Endothelial cell of umbilical vein (primary cell): Measurements from ENCODE around the gene CCDC73. TPM values are rescaled to one million over a fixed set of nuclear protein-coding genes. Genes with fewer than 3 reads are reported as not detected.

Experiments
- BruUV-seq: library from RNA; stranded (reverse); fragments of 400-500 nt; replicated peaks from 2 replicates; lab custom pipeline; 2021; lab: Mats Ljungman, UMichigan
- CTCF ChIA-PET: fragments of 300-600, 350-600 bp; sonication (Branson Sonifier 250); formaldehyde crosslinking; loops from one replicate; lab custom pipeline; 2021; ENCODE audit warnings: antibody characterized with exemption, inconsistent platforms; lab: Charles Lee
- POLR2A ChIA-PET: fragments of 300-600, 350-600 bp; sonication (Branson Sonifier 250); formaldehyde crosslinking; loops from one replicate; lab custom pipeline; 2021; ENCODE audit warnings: antibody characterized with exemption, inconsistent platforms; lab: Charles Lee
- DNase-seq: peaks from one replicate; pipeline ENCODE4 v3.0.0-alpha.2; 2011; ENCODE audit warnings: low read depth, low spot score
- FAIRE-seq: peaks from 2 replicates; lab custom pipeline; 2011; peaks lifted over from hg19 to GRCh38; lab: Jason Lieb, UNC
- H2AFZ ChIP-seq: 2 replicates; pipeline ENCODE4 v1.6.0; 2012; ENCODE audit warnings: low read depth, low read length, control low read depth, inconsistent platforms
- H3K27ac ChIP-seq: 2 replicates; pipeline ENCODE4 v1.5.1; 2011; ENCODE audit warnings: low read depth, mild to moderate bottlenecking, control low read depth, low read length, moderate library complexity; ENCODE audit not compliant: insufficient read depth
- H3K27me3 ChIP-seq, 2 experiments: 2 replicates each; pipeline versions ENCODE4 v1.6.0 to v1.6.1; 2011; ENCODE audit warnings: low read length in 2 of 2, mixed read lengths in 1 of 2; ENCODE audit not compliant: control insufficient read depth in 2 of 2, insufficient read depth in 2 of 2
- H3K36me3 ChIP-seq, 2 experiments: 2 replicates in 1 of 2; 3 replicates in 1 of 2; pipeline ENCODE4 v1.5.1; 2011; ENCODE audit warnings: low read length in 2 of 2, mild to moderate bottlenecking in 1 of 2, moderate library complexity in 1 of 2; ENCODE audit not compliant: control insufficient read depth in 2 of 2, insufficient read depth in 2 of 2; ENCODE audit errors: extremely low read depth in 1 of 2
- H3K4me1 ChIP-seq: 3 replicates; pipeline ENCODE4 v1.5.1; 2011; ENCODE audit warnings: mild to moderate bottlenecking, low read length; ENCODE audit not compliant: control insufficient read depth, insufficient read depth; ENCODE audit errors: extremely low read depth
- H3K4me2 ChIP-seq: 2 replicates; pipeline ENCODE4 v1.6.1; 2011; ENCODE audit warnings: low read length, control low read depth, mixed read lengths; ENCODE audit not compliant: insufficient read depth
- H3K4me3 ChIP-seq, 3 experiments: fragments of 200-600 bp in 1 of 3; sonication (generic), shearing (Covaris generic) in 1 of 3; replicated peaks in 1 of 3; 2 replicates each; pipeline ENCODE4 v1.5.1; 2011 to 2016; ENCODE audit warnings: control low read depth in 3 of 3, low read length in 3 of 3, mild to moderate bottlenecking in 2 of 3, inconsistent platforms in 1 of 3, low read depth in 1 of 3, moderate library complexity in 1 of 3; ENCODE audit not compliant: insufficient read depth in 1 of 3
- H3K79me2 ChIP-seq: 2 replicates; pipeline ENCODE4 v1.6.0; 2012; ENCODE audit warnings: low read length, inconsistent platforms; ENCODE audit not compliant: control insufficient read depth, insufficient read depth
- H3K9ac ChIP-seq: replicated peaks from 2 replicates; pipeline ENCODE3; 2011; ENCODE audit warnings: low read length, control low read depth; ENCODE audit not compliant: insufficient read depth; ENCODE audit errors: extremely low read depth
- H3K9me1 ChIP-seq: replicated peaks from 3 replicates; pipeline ENCODE4 v1.6.0; 2011; ENCODE audit warnings: mild to moderate bottlenecking, low read length; ENCODE audit not compliant: control insufficient read depth, insufficient read depth; ENCODE audit errors: extremely low read depth
- H3K9me3 ChIP-seq: replicated peaks from 2 replicates; pipeline ENCODE4 v1.5.1; 2012; ENCODE audit warnings: low read length, inconsistent platforms; ENCODE audit not compliant: control insufficient read depth, insufficient read depth
- H4K20me1 ChIP-seq: replicated peaks from 2 replicates; pipeline ENCODE3; 2011; ENCODE audit warnings: mild to moderate bottlenecking, low read length; ENCODE audit not compliant: control insufficient read depth, insufficient read depth; ENCODE audit errors: extremely low read depth
- EZH2 ChIP-seq: IDR thresholded peaks from 2 replicates; pipeline ENCODE4 v1.6.1; 2012; ENCODE audit warnings: borderline replicate concordance, low read depth, mild to moderate bottlenecking, moderate library complexity, low read length, inconsistent platforms; ENCODE audit not compliant: severe bottlenecking
- JUN ChIP-seq: IDR thresholded peaks from 2 replicates; pipeline ENCODE4 v1.6.1; 2011; ENCODE audit warnings: borderline replicate concordance, low read depth; ENCODE audit not compliant: insufficient read length, insufficient read depth
- MYC ChIP-seq: IDR thresholded peaks from one replicate; pipeline ENCODE4 v1.6.1; 2011; ENCODE audit warnings: mild to moderate bottlenecking, low read depth, low read length
- POLR2A ChIP-seq: IDR thresholded peaks from 2 replicates; pipeline ENCODE4 v1.6.1; 2012; ENCODE audit warnings: low read depth, mild to moderate bottlenecking, control low read depth, low read length
- dilution Hi-C: fragments of 300-500 bp; cut with MboI; formaldehyde crosslinking; loops from one replicate; pipeline ENCODE4 v1.15.0; 2019; ENCODE audit warnings: low sequenced_read_pairs; ENCODE audit not compliant: extremely low pct_ligation_motif_present
- intact Hi-C: fragments of 100-400 bp; cut with micrococcal nuclease; formaldehyde crosslinking; loops from one replicate; pipeline ENCODE4 v1.10.0; 2022
- polyA plus RNA-seq, 4 experiments: library from polyadenylated mRNA; depleted of rRNA in 3 of 4; stranded (reverse) in 3 of 4; unstranded in 1 of 4; fragments of >200 nt; gene quantifications; 2 replicates each; pipeline versions ENCODE4 v1.2.1 to v1.2.3, GENCODE V29; 2011 to 2012; ENCODE audit warnings: missing spikeins in 1 of 4
- total RNA-seq: library from RNA; stranded (reverse); gene quantifications from 2 replicates; pipeline ENCODE4 v1.2.3, GENCODE V29; 2021
- TF ChIP-seq, protein P1 (sequence below), 2 donors: IDR thresholded peaks; 1 replicate in 1 of 2; 2 replicates in 1 of 2; pipeline ENCODE4 v1.5.1; 2011; ENCODE audit warnings: low read length in 2 of 2, mild to moderate bottlenecking in 2 of 2, moderate library complexity in 2 of 2, control low read depth in 1 of 2, inconsistent platforms in 1 of 2, low read depth in 1 of 2; ENCODE audit not compliant: insufficient read depth in 1 of 2; ENCODE audit errors: extremely low read depth in 1 of 2

The CCDC73 gene
- total and polyA plus RNA-seq, 2 donors (not counting 3 experiments of a cell fraction or from before 2014, with no cell fraction given), result not detected

DNA sequence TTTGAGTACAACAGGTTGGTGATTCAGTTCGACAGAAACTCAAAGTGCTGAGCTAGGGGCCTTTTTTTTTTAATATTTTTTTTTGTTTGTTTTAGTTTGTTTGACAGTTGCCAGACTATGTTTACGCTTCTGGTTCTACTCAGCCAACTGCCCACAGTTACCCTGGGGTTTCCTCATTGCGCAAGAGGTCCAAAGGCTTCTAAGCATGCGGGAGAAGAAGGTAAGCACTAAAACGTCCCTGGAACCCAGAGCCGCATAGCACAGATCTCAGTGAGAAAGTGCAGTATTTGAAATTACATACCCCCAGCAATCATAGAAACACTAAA lies 35.9 kb upstream of the CCDC73 start:
- H3K9me3 ChIP-seq, result no peaks in the 10 kb centered on the region
- H3K36me3 ChIP-seq, result no peaks in the 10 kb centered on the region
- peaks cover 8% of the 10 kb centered on the region for H3K4me1 ChIP-seq
- POLR2A ChIA-PET, result no interaction called here
- dilution Hi-C loops (no loop called here), intact Hi-C loops (no loop called here)
- DNase-seq (no peak), FAIRE-seq (no peak)
- no peaks in the 10 kb centered on the region for H4K20me1 ChIP-seq
- peak overlapping the region in 1 of 3 experiments; percentile 25 for H3K4me3 ChIP-seq
- peak overlapping the region; percentile 89 for H3K4me2 ChIP-seq
- no TSS peak for BruUV-seq
- H2AFZ ChIP-seq, result no peak overlapping the region
- H3K27ac ChIP-seq, result no peak overlapping the region
- no peak overlapping the region for H3K9ac ChIP-seq
- H3K9me1 ChIP-seq, result no peaks in the 10 kb centered on the region
- TF ChIP-seq EZH2, result no peak
- no peak for TF ChIP-seq JUN
- no peak for TF ChIP-seq POLR2A
- no peak for TF ChIP-seq MYC
- no peaks in the 10 kb centered on the region for H3K79me2 ChIP-seq
- CTCF ChIA-PET, result interaction anchor here (1.2 kb wide), 1 partner anchor 21 kb away, joined by 3 read pairs; no protein-coding TSS in a partner anchor
- peaks cover 24 to 35% of the 10 kb centered on the region in 2 experiments for H3K27me3 ChIP-seq

GRCh38 chr11:32829680-32830412 lies 35.4 kb upstream of the CCDC73 start, which contains the start of gene PRRG4:
Gene PRRG4 (plus strand): TSS chr11:32829927. CDS start chr11:32830530, 603 bp downstream.
- H3K27ac ChIP-seq, result no peak within 1 kb of the TSS
- H3K9me1 ChIP-seq, result no peaks in the 10 kb centered on the region
- dilution Hi-C loops (no loop called here), intact Hi-C loops (no loop called here)
- H3K4me3 ChIP-seq, result peak within 1 kb of the TSS; percentile 25 to 78 (median 70)
- H3K27me3 ChIP-seq, result peaks cover 24 to 35% of the 10 kb centered on the region in 2 experiments
- DNase-seq (no peak), FAIRE-seq (no peak)
- H2AFZ ChIP-seq, result peak within 1 kb of the TSS; percentile 92
- TF ChIP-seq POLR2A (no peak), JUN (no peak), EZH2 (no peak)
- TF ChIP-seq, protein P1, sequence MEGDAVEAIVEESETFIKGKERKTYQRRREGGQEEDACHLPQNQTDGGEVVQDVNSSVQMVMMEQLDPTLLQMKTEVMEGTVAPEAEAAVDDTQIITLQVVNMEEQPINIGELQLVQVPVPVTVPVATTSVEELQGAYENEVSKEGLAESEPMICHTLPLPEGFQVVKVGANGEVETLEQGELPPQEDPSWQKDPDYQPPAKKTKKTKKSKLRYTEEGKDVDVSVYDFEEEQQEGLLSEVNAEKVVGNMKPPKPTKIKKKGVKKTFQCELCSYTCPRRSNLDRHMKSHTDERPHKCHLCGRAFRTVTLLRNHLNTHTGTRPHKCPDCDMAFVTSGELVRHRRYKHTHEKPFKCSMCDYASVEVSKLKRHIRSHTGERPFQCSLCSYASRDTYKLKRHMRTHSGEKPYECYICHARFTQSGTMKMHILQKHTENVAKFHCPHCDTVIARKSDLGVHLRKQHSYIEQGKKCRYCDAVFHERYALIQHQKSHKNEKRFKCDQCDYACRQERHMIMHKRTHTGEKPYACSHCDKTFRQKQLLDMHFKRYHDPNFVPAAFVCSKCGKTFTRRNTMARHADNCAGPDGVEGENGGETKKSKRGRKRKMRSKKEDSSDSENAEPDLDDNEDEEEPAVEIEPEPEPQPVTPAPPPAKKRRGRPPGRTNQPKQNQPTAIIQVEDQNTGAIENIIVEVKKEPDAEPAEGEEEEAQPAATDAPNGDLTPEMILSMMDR (IDR thresholded peaks at IDR 0.05; ENCODE audit: extremely low read depth in 1 of 2, insufficient read depth in 1 of 2, low read depth in 1 of 2, low read length in 2 of 2), result no peak
- peak within 1 kb of the TSS; percentile 40 for H3K9ac ChIP-seq
- no peaks in the 10 kb centered on the region for H3K36me3 ChIP-seq
- H3K4me2 ChIP-seq, result peak within 1 kb of the TSS; percentile 89
- no peaks in the 10 kb centered on the region for H3K9me3 ChIP-seq
- no TSS peak for BruUV-seq
- no peaks in the 10 kb centered on the region for H3K79me2 ChIP-seq
- ChIA-PET CTCF (no interaction called here), POLR2A (no interaction called here)
- H3K4me1 ChIP-seq, result peaks cover 8% of the 10 kb centered on the region
- no peaks in the 10 kb centered on the region for H4K20me1 ChIP-seq
